GM12878 (cell line): ENCODE results near the gene KCNN3. TPM values are rescaled to one million over a fixed set of nuclear protein-coding genes. Genes with fewer than 3 reads are reported as not detected.

Experiments used
- ATAC-seq: fragments of 200-7000 bp; cut with Tn5 transposase; 3 replicates; pipeline ENCODE4 v1.9.1; 2020; ENCODE audit warnings: mild to moderate bottlenecking, moderate library complexity
- BruUV-seq: library from RNA; stranded (reverse); fragments of 400-500 nt; replicated peaks from 2 replicates; lab custom pipeline; 2021; lab: Mats Ljungman, UMichigan
- CTCF ChIA-PET: fragments of 300-600 bp; sonication (Branson Sonifier 250); formaldehyde crosslinking; extraction: SDS; loops from one replicate; lab custom pipeline; 2021; ENCODE audit warnings: inconsistent platforms; lab: Yijun Ruan, JAX
- POLR2A ChIA-PET: fragments of 350-600 bp; formaldehyde crosslinking; extraction: SDS; loops from one replicate; lab custom pipeline; 2021; ENCODE audit warnings: inconsistent platforms; lab: Charles Lee
- RAD21 ChIA-PET: fragments of 300-600 bp; sonication (Branson Sonifier 250); formaldehyde crosslinking; loops from one replicate; lab custom pipeline; 2023; ENCODE audit warnings: antibody characterized with exemption; ENCODE audit not compliant: unreplicated experiment; lab: Charles Lee
- SMC1A ChIA-PET: fragments of 300-600 bp; sonication (Branson Sonifier 250); formaldehyde crosslinking; loops from one replicate; lab custom pipeline; 2023; ENCODE audit not compliant: unreplicated experiment, uncharacterized antibody; lab: Charles Lee
- DNase-seq: peaks from one replicate; pipeline ENCODE4 v3.0.0-alpha.2; 2011; ENCODE audit warnings: low read depth, low spot score
- FAIRE-seq: peaks from 3 replicates; lab custom pipeline; 2011; peaks lifted over from hg19 to GRCh38; lab: Jason Lieb, UNC
- H2AFZ ChIP-seq: 2 replicates; pipeline ENCODE4 v1.6.0; 2011; ENCODE audit warnings: low read depth, low read length, control low read depth; ENCODE audit not compliant: control insufficient read depth
- H3K27ac ChIP-seq: 2 replicates; pipeline ENCODE4 v1.5.1; 2011; ENCODE audit warnings: control low read depth; ENCODE audit not compliant: control insufficient read depth, insufficient read depth
- H3K27me3 ChIP-seq, 2 experiments: replicated peaks in 1 of 2; 2 replicates each; pipeline versions ENCODE4 v1.6.0 to v1.6.1; 2011; ENCODE audit warnings: low read length in 1 of 2; ENCODE audit not compliant: control insufficient read depth in 2 of 2, insufficient read depth in 2 of 2
- H3K36me3 ChIP-seq, 2 experiments: 2 replicates each; pipeline ENCODE4 v1.5.1; 2011; ENCODE audit warnings: low read length in 1 of 2; ENCODE audit not compliant: control insufficient read depth in 2 of 2, insufficient read depth in 2 of 2
- H3K4me1 ChIP-seq: 2 replicates; pipeline ENCODE4 v1.6.1; 2011; ENCODE audit warnings: mild to moderate bottlenecking, low read length, moderate library complexity, mixed read lengths; ENCODE audit not compliant: control insufficient read depth, insufficient read depth
- H3K4me2 ChIP-seq: 2 replicates; pipeline ENCODE4 v1.6.0; 2011; ENCODE audit warnings: control low read depth; ENCODE audit not compliant: control insufficient read depth, insufficient read depth
- H3K4me3 ChIP-seq: fragments of 200-600 bp; sonication (generic); 2 replicates; pipeline ENCODE4 v1.5.1; 2016
- H3K79me2 ChIP-seq: 2 replicates; pipeline ENCODE4 v1.6.0; 2011; ENCODE audit warnings: low read length; ENCODE audit not compliant: control insufficient read depth, insufficient read depth
- H3K9ac ChIP-seq: 2 replicates; pipeline ENCODE4 v1.8.0; 2011; ENCODE audit warnings: low read length, control low read depth, mixed read lengths; ENCODE audit not compliant: control insufficient read depth, insufficient read depth
- H3K9me3 ChIP-seq: replicated peaks from 3 replicates; pipeline ENCODE4 v1.5.1; 2011; ENCODE audit warnings: mild to moderate bottlenecking, low read length; ENCODE audit not compliant: control insufficient read depth, insufficient read depth
- H4K20me1 ChIP-seq: 2 replicates; pipeline ENCODE4 v1.6.0; 2011; ENCODE audit not compliant: control insufficient read depth, insufficient read depth
- ATF7 ChIP-seq: fragments of 450-650 bp; IDR thresholded peaks from 2 replicates; pipeline ENCODE4 v1.6.1; 2016; ENCODE audit warnings: low read depth, mild to moderate bottlenecking
- BCLAF1 ChIP-seq: fragments of 450-650 bp; IDR thresholded peaks from 2 replicates; pipeline ENCODE4 v1.6.1; 2017; ENCODE audit warnings: antibody characterized with exemption, mild to moderate bottlenecking, moderate library complexity
- EZH2 ChIP-seq: IDR thresholded peaks from 2 replicates; pipeline ENCODE4 v1.6.1; 2012; ENCODE audit warnings: low read depth, mild to moderate bottlenecking, control low read depth, inconsistent platforms, low read length, borderline replicate concordance; ENCODE audit not compliant: control insufficient read depth
- MTA3 ChIP-seq: IDR thresholded peaks from 2 replicates; pipeline ENCODE4 v1.6.1; 2012; ENCODE audit warnings: low read length, inconsistent platforms, borderline replicate concordance
- MYC ChIP-seq: IDR thresholded peaks from 2 replicates; pipeline ENCODE4 v1.6.1; 2011; ENCODE audit warnings: mild to moderate bottlenecking, low read length, moderate library complexity, inconsistent platforms; ENCODE audit not compliant: insufficient read depth, insufficient replicate concordance, insufficient read length, severe bottlenecking
- POU2F2 ChIP-seq: IDR thresholded peaks from 3 replicates; pipeline ENCODE4 v1.6.1; 2011; ENCODE audit warnings: low read depth, mild to moderate bottlenecking, low read length, borderline replicate concordance
- SUZ12 ChIP-seq: fragments of 200-600 bp; sonication (generic); IDR thresholded peaks from one replicate; pipeline ENCODE4 v1.6.1; 2018; ENCODE audit warnings: antibody characterized with exemption, mild to moderate bottlenecking; ENCODE audit not compliant: unreplicated experiment
- ZNF384 ChIP-seq: IDR thresholded peaks from 2 replicates; pipeline ENCODE4 v1.6.1; 2012; ENCODE audit warnings: low read depth, mild to moderate bottlenecking, low read length, improper control_type of control experiment, borderline replicate concordance
- WGBS: methylation state at CpG from one replicate; pipeline ENCODE4 v1.1.6; 2016; ENCODE audit warnings: low lambda C conversion rate; ENCODE audit not compliant: insufficient replicate concordance, insufficient coverage; ENCODE audit errors: missing lambda C conversion rate; 5-methylcytosine and 5-hydroxymethylcytosine counted together
- in situ Hi-C: fragments of 300-500 bp; cut with MboI; formaldehyde crosslinking; loops from 9 replicates; pipeline ENCODE4 v1.14.3; 2018; ENCODE audit warnings: mixed read lengths
- intact Hi-C: fragments of 100-400 bp; cut with micrococcal nuclease; formaldehyde crosslinking; loops from one replicate; pipeline ENCODE4 v1.14.2; 2022; ENCODE audit not compliant: unreplicated experiment
- polyA plus RNA-seq, 11 experiments: library from polyadenylated mRNA; depleted of rRNA in 4 of 11; unstranded in 6 of 11; stranded (reverse) in 5 of 11; fragments of >200 nt; fragmentation: Nextera tagmentation in 4 of 11; fragmentation: Illumina TruSeq in 1 of 11; extraction: Ambion mirVana in 4 of 11; extraction: Trizol in 1 of 11; gene quantifications; 1 replicate in 1 of 11; 2 replicates in 10 of 11; pipeline versions ENCODE4 v1.2.1 to v1.2.3, GENCODE V29; 2011 to 2016; ENCODE audit warnings: inconsistent platforms in 2 of 11, missing spikeins in 2 of 11, low read depth in 1 of 11
- total RNA-seq, 4 experiments: library from RNA; depleted of rRNA in 3 of 4; stranded (reverse); fragments of >200 nt in 3 of 4; fragmentation: Illumina TruSeq in 1 of 4; extraction: Trizol in 1 of 4; gene quantifications; 2 replicates each; pipeline versions ENCODE4 v1.2.1 to v1.2.3, GENCODE V29; 2013 to 2021

The KCNN3 gene
- total and polyA plus RNA-seq, 10 of the 15 experiments (the other 5 are each of a cell fraction or from before 2014, with no cell fraction given): 3.5 to 26.4 (median 14.9) TPM

GRCh38 chr1:154743526-154744036 lies 126.5 kb downstream of the KCNN3 start:
- Histone ChIP-seq H3K4me3 (no peak overlapping the region), H3K4me2 (no peak overlapping the region), H3K9ac (no peak overlapping the region), H3K27me3 (no peaks in the 10 kb centered on the region), H4K20me1 (no peaks in the 10 kb centered on the region), H2AFZ (no peak overlapping the region), H3K4me1 (peaks cover 38% of the 10 kb centered on the region), H3K27ac (no peak overlapping the region), H3K9me3 (no peaks in the 10 kb centered on the region; the same call in 2 of the 3 replicates), H3K36me3 (peaks cover 7% of the 10 kb centered on the region in 2 experiments; a peak in 3 of 4 replicates), H3K79me2 (no peaks in the 10 kb centered on the region)
- in situ Hi-C loops: no loop called here
- TF ChIP-seq ATF7 (no peak), ZNF384 (no peak), MTA3 (no peak), BCLAF1 (no peak), MYC (no peak), SUZ12 (no peak), POU2F2 (no peak), EZH2 (no peak)
- FAIRE-seq: no peak
- ChIA-PET RAD21 (interaction anchor here (0.6 kb wide), 1 partner anchor 42 kb away, joined by 4 read pairs; no protein-coding TSS in a partner anchor), CTCF (interaction anchor here (1.3 to 1.7 kb wide), 2 partner anchors 17 to 138 kb away, joined by 3 to 5 read pairs; no protein-coding TSS in a partner anchor), SMC1A (interaction anchor here (0.8 to 2.1 kb wide), 3 partner anchors 13 to 123 kb away, joined by 3 to 7 read pairs (median 3); no protein-coding TSS in a partner anchor), POLR2A (no interaction called here)
- BruUV-seq: no TSS peak
- intact Hi-C loops: no loop called here
- WGBS: 93% methylated on average over 9 of the region's 9 CpGs
- ATAC-seq: no peak
- DNase-seq: no peak
